ENCODE data around the gene LAGE3.

LAGE3 gene

DNA sequence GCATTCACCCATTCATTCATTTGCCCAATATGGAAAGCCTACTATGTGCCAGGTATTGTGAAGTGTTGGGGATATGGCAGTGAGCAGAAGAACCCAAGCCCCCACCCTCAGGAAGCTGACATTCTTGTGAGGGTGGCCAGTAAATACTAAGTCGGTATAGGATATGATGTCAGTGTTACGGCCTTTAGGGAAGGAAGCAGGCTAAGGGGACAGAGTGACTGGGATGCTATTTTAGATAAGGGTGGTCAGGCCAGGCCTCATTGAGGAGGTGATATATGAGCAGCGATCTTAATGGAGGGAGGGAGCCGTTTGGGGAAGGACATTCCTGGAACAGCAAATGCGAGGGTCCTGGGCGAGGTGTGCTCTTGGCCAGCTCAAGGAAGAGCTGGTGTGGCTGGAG is 48.6 kb downstream of the LAGE3 start:
- intact Hi-C loops (cut with DNase I; ENCODE audit: low total_unique reads) = no loop called here
- Histone ChIP-seq H3K27ac (no peak overlapping the region), H3K36me3 (peaks cover 0 to 36% (median 20%) of the 10 kb centered on the region in 3 donors)

DNA sequence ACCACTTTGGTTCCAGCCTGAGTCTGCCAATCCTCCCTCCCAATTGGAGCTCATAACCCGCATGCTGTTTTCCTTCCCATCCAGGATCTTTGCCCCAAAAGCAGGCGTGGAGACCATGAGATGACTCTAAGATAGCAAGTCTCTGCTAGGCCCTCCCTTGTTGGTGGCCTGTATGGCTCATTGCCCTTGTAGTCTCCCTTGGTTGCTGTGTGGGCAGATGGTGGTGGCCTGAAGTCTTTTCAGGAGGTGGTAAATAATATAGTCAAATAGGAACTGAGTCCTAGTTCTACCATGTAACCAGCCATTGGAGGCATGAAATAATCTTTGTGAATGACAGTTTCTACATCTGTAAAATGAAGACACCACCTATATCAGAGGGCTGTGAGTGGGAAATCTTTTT is 49.4 kb downstream of the LAGE3 start:
- Histone ChIP-seq H3K27ac (peak overlapping the region in 1 of 2 donors; percentile 92), H3K4me3 (peak overlapping the region; percentile 86 to 87)
- intact Hi-C loops (cut with DNase I; ENCODE audit: low total_unique reads) = no loop called here

More for the DNA sequence above, 48.6 kb downstream of the LAGE3 start:
- Histone ChIP-seq H3K4me3 (no peak overlapping the region), H3K27me3 (no peaks in the 10 kb centered on the region), H3K9me3 (no peaks in the 10 kb centered on the region), H3K4me1 (peaks cover 0 to 24% (median 2%) of the 10 kb centered on the region in 4 donors)
- TF ChIP-seq, protein P1, sequence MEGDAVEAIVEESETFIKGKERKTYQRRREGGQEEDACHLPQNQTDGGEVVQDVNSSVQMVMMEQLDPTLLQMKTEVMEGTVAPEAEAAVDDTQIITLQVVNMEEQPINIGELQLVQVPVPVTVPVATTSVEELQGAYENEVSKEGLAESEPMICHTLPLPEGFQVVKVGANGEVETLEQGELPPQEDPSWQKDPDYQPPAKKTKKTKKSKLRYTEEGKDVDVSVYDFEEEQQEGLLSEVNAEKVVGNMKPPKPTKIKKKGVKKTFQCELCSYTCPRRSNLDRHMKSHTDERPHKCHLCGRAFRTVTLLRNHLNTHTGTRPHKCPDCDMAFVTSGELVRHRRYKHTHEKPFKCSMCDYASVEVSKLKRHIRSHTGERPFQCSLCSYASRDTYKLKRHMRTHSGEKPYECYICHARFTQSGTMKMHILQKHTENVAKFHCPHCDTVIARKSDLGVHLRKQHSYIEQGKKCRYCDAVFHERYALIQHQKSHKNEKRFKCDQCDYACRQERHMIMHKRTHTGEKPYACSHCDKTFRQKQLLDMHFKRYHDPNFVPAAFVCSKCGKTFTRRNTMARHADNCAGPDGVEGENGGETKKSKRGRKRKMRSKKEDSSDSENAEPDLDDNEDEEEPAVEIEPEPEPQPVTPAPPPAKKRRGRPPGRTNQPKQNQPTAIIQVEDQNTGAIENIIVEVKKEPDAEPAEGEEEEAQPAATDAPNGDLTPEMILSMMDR (IDR thresholded peaks at IDR 0.05) = no peak
- no peak for DNase-seq

DNA sequence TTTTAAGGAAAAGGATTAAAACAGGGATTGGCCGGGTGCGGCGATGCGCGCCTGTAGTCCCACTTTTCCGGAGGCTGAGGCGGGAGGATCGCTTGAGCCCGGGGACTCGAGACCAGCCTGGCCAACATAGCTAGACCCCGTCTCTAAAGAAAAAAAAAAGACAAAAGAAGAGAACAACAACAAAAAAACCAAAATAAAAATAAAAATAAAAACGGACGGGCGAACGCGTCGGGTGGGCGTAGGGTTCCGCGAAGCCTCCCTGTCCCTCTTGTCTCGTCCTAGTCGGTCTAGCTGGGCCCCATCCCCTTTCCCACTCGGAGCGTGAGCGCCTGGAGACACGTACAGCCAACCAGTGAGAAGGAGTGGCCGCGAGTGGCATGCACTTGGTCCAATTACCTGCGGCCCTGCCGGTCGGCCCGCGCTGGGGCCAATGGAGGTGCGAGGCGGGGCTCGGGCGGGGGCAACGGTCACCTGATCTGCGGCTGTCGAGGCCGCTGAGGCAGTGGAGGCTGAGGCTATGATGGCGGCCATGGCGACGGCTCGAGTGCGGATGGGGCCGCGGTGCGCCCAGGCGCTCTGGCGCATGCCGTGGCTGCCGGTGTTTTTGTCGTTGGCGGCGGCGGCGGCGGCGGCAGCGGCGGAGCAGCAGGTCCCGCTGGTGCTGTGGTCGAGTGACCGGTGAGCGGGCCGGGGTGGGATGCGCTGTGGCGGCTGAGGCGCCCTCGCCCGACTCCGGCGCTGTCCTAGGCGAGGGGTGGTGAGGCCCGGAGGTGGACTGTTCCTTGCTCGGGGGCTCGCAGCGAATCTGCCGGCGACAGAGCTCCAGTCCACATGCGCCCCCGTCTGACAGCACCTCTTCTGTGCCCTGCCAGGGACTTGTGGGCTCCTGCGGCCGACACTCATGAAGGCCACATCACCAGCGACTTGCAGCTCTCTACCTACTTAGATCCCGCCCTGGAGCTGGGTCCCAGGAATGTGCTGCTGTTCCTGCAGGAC is 50.6 kb downstream of the LAGE3 start, which contains the start of gene ATP6AP1:
Gene ATP6AP1 (plus strand): TSS at position 502 of the 996 bp plus-strand sequence. CDS start 16 bp downstream, at position 518.
- intact Hi-C loops (cut with DNase I; ENCODE audit: low total_unique reads) = no loop called here
- Histone ChIP-seq H3K36me3 (peaks cover 0 to 18% (median 16%) of the 10 kb centered on the region in 3 donors), H3K9me3 (no peaks in the 10 kb centered on the region), H3K4me3 (peak within 1 kb of the TSS; percentile 86 to 87), H3K27me3 (no peaks in the 10 kb centered on the region), H3K27ac (peak within 1 kb of the TSS; percentile 88 to 92), H3K4me1 (peaks cover 0 to 24% (median 2%) of the 10 kb centered on the region in 4 donors)
- TF ChIP-seq, protein P1 (IDR thresholded peaks at IDR 0.05) = no peak
- peak; percentile 92 to 97 for DNase-seq

More for the DNA sequence above, 49.4 kb downstream of the LAGE3 start:
- H3K36me3 ChIP-seq = peaks cover 0 to 30% (median 20%) of the 10 kb centered on the region in 3 donors
- no peaks in the 10 kb centered on the region for H3K9me3 ChIP-seq
- peaks cover 0 to 24% (median 2%) of the 10 kb centered on the region in 4 donors for H3K4me1 ChIP-seq
- DNase-seq = no peak
- TF ChIP-seq, protein P1 (IDR thresholded peaks at IDR 0.05) = no peak
- H3K27me3 ChIP-seq = no peaks in the 10 kb centered on the region

Measured in tibial artery (tissue), 4 donors.